GM13976 (cell line): ENCODE measurements around the gene RFX3.
A peak's percentile ranks its signal among the peaks of the same experiment; 100 is the strongest.

Experiments
- DNase-seq: peaks from one replicate; pipeline ENCODE4 v3.0.0; 2012; ENCODE audit warnings: low spot score
- CTCF ChIP-seq: IDR thresholded peaks from 2 replicates; pipeline ENCODE4 v1.5.1; 2012; ENCODE audit warnings: borderline replicate concordance, mild to moderate bottlenecking; ENCODE audit not compliant: insufficient read depth; ENCODE audit errors: extremely low read depth, missing control alignments, control extremely low read depth
- in situ Hi-C: fragments of 300-500 bp; cut with MboI; formaldehyde crosslinking; loops from one replicate; pipeline ENCODE4 v1.12.0; 2022; ENCODE audit warnings: low sequenced_read_pairs, mixed read lengths, inconsistent platforms; ENCODE audit not compliant: unreplicated experiment

The RFX3 gene

DNA sequence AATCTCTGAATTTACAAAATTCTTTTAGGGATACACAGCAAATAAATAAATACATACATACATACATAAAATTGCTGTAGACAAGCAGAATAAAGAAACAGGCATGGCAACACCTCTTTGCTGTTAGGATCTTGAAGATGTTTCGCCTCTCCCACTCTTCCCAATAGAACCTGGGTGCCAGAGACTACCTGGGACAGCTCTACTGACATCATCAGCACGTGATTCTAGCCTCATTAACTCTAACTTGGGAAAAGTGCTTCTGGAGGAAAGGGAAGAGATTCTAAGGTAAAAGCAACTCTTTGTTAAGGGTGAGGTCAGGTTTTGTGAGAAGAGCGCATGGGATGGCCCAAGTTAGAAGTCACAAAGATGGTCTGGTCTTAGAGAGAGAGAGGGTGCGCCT lies 339.1 kb downstream of the RFX3 start:
- in situ Hi-C loops: loop anchor here (25.0 kb wide), 1 partner anchor 324 kb away; no protein-coding TSS in a partner anchor
- DNase-seq: no peak
- TF ChIP-seq CTCF: no peak

DNA sequence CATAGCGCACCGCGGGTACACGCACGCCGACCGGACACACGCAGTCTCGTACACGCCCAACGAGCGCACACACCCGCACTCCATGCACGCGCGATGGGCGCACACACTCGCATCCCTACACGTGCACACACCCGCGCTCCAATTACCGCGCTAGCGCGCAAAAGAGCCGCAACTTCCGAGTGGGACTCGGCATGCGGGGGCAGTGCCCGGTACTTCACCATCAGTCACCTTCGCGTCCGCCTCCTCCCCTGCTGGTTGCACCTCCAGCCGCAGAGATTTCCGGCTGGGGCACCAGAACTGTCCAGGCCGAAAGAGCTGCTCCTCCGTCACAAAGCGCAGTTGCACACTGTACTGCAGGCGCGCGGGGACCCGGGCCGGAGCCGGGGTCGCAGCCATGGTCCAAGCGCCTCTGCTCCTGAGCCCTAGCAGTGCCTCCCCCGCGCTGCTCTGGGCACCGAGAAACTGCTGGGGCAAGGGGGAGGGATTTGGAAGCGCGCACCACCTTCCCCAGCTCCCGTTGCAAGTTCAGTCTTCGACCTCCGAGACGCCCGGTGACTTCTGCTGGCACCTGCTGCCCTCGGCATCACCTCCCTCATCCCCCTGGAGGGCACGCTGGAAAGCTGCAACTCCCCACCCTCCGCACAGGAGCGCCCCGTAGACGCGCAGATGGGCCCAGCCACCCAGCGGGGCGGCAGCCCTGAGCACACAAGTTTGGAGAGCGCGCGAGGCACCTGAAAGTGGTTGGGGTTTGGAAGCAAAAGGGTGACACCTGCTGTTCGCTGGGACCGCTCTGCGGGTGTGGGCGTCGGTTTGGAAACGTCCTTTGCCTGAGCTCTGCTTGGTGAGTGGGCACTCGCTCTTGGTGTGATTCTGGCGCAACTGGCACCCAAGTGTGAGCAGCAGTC lies 344.5 kb downstream of the RFX3 start:
- in situ Hi-C loops: loop anchor here (25.0 kb wide), 1 partner anchor 319 kb away; no protein-coding TSS in a partner anchor
- peak; percentile 33 for TF ChIP-seq CTCF

GRCh38 chr9:3180696-3181048 lies 345.1 kb downstream of the RFX3 start:
- no peak for TF ChIP-seq CTCF
- in situ Hi-C loops: loop anchor here (25.0 kb wide), 1 partner anchor 318 kb away; no protein-coding TSS in a partner anchor
- no peak for DNase-seq

More for the DNA sequence above, 344.5 kb downstream of the RFX3 start:
- peak; percentile 59 for DNase-seq

DNA sequence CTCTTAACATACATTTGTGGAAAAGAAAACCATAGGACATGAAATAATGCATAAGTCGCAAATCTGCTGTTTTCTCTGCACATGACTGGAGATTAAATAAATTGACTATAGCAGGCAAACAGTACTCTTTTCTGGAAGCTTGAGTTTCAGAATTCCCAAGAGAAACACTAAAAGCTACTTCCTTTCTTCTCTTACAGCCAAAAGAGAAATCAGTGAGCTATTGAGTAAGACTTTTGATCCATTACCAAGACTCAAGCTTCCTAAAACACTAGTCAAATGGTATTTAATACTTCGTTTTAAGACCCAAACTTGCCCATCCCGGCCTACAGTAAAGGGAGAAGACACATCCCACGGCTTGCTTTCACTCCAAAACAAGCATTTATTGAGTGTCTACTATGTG lies 346.1 kb downstream of the RFX3 start:
- TF ChIP-seq CTCF: no peak
- in situ Hi-C loops: loop anchor here (25.0 kb wide), 1 partner anchor 317 kb away; no protein-coding TSS in a partner anchor
- DNase-seq: no peak

DNA sequence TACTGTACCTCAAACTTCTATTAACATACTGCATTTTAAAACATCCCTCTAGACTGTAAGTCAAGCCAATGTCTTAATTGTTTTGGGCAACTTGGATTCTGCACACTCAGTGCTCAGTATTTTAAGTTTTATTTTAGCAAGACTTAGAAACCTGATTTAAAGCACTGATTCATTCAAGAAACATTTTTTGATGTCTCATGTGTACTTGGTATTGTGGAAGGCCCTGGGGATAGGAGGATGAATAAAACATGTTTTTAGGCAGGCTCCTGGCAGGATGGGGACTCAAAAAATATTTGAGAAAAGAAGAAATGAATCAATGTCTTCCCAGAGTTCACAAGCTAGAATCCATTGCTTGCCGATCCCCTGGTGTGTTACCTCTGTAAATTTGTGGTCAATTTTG lies 347.9 kb downstream of the RFX3 start:
- in situ Hi-C loops: loop anchor here (25.0 kb wide), 1 partner anchor 316 kb away; no protein-coding TSS in a partner anchor
- DNase-seq: no peak
- TF ChIP-seq CTCF: no peak

DNA sequence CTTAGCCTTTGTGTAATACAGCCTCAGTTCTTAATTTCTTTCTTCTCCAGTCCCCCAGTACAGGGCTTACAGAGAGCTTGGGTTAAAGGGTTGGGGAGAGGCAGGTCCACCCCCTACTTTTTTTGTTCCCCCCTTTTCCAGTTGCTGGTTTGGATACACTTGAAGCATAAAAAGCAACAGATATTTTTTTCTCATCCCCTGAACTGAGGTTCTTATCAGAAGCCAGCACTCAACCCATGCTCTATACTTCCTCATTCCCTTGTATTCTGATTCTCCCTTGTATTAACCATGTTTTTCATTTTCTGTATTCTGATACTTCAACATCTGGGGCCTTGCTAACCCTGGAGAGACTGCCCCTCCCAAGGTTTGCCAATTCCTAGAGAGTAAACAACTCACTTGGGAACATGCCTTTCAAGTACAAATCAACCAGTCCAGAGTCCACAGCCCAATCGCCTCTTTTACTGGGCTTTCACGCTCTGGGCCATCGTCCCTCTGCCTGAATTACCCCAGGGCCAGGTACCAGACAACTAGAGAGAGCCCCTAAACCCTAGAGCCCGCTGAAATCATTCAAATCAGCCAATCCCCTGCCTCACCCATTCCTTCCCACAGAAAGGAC lies 348.5 kb downstream of the RFX3 start:
- DNase-seq: no peak
- in situ Hi-C loops: loop anchor here (25.0 kb wide), 1 partner anchor 315 kb away; no protein-coding TSS in a partner anchor
- no peak for TF ChIP-seq CTCF
